ENCODE results near the gene ZSWIM8. TPM values are rescaled to one million over a fixed set of nuclear protein-coding genes. Genes with fewer than 3 reads are reported as not detected.
A peak's percentile ranks its signal among the peaks of the same experiment; 100 is the strongest.

The ZSWIM8 gene
- total RNA-seq, 1 experiment from 2014 or later: 59.8 TPM

DNA sequence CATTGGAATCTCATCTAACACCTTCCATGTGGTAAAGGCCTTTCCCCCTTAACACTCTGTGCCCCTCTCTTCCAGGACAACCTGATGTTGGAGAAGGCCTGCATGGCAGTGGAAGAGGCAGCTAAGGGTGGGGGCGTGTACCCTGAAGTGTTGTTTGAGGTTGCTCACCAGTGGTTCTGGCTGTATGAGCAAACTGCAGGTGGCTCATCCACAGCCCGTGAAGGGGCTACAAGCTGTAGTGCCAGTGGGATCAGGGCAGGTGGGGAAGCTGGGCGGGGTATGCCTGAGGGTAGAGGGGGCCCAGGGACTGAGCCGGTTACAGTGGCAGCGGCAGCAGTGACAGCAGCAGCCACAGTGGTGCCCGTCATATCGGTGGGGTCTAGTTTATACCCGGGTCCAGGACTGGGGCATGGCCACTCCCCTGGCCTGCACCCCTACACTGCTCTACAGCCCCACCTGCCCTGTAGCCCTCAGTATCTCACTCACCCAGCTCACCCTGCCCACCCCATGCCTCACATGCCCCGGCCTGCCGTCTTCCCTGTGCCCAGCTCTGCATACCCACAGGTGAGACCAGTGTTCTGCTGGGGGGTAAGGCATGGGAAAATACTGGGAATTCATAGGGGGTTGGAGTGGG is 13.6 kb downstream of the ZSWIM8 start:
- Histone ChIP-seq H3K36me3 (replicated peaks; ENCODE audit: control insufficient read depth, insufficient read depth, low read length) (peaks cover 29% of the 10 kb centered on the region), H3K27me3 (ENCODE audit: control insufficient read depth, insufficient read depth, low read length) (no peaks in the 10 kb centered on the region), H3K4me3 (ENCODE audit: insufficient read depth, low read depth, low read length) (no peak overlapping the region)
- no peak for DNase-seq

DNA sequence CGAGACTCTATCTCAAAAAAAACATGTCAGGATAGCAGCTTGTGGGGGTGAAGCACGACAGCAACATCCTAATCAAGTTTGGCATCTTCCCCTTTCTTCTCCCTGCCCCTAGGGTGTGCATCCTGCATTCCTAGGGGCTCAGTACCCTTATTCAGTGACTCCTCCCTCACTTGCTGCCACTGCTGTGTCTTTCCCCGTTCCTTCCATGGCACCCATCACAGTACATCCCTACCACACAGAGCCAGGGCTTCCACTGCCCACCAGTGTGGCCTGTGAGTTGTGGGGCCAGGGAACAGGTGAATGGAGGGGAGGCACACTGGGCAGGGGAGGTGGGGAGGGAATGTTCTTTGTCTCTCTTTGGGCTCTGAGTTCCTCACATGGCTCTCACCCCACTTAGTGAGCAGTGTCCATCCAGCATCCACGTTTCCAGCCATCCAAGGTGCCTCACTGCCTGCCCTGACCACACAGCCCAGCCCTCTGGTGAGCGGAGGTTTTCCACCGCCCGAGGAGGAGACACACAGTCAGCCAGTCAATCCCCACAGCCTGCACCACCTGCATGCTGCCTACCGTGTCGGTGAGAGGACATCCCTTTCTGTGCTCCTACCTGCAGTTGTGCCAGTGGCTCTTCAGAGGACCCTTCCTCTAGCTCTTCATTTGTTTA is 14.6 kb downstream of the ZSWIM8 start:
- no peak overlapping the region for H3K4me3 ChIP-seq (ENCODE audit: insufficient read depth, low read depth, low read length)
- DNase-seq: no peak
- H3K36me3 ChIP-seq (replicated peaks; ENCODE audit: control insufficient read depth, insufficient read depth, low read length): peaks cover 28% of the 10 kb centered on the region
- no peaks in the 10 kb centered on the region for H3K27me3 ChIP-seq (ENCODE audit: control insufficient read depth, insufficient read depth, low read length)

DNA sequence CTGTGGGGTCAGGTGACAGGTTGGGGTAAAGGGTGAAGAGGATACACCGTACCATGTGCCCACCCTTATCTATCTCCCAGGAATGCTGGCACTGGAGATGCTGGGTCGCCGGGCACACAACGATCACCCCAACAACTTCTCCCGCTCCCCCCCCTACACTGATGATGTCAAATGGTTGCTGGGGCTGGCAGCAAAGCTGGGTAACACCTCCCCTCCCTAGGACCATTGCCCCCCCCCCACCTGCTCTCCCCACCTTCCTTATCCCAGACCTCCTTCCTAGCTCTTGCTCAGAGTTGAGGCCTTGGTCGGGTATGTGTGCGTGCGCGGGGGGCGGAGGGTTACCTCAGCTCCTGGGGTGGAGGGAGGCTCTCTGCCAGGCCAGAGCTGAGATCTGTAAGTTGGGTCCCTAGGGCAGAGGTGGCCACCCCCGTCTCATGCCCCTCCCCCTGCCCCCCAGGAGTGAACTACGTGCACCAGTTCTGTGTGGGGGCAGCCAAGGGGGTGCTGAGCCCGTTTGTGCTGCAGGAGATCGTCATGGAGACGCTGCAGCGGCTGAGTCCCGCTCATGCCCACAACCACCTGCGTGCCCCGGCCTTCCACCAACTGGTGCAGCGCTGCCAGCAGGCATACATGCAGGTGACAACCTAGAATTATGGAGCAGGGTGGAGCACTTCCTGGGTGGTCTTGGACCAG is 15.3 kb downstream of the ZSWIM8 start:
- peak; percentile 46 for DNase-seq
- no peak overlapping the region for H3K4me3 ChIP-seq (ENCODE audit: insufficient read depth, low read depth, low read length)
- H3K36me3 ChIP-seq (replicated peaks; ENCODE audit: control insufficient read depth, insufficient read depth, low read length): peaks cover 31% of the 10 kb centered on the region
- no peaks in the 10 kb centered on the region for H3K27me3 ChIP-seq (ENCODE audit: control insufficient read depth, insufficient read depth, low read length)

DNA sequence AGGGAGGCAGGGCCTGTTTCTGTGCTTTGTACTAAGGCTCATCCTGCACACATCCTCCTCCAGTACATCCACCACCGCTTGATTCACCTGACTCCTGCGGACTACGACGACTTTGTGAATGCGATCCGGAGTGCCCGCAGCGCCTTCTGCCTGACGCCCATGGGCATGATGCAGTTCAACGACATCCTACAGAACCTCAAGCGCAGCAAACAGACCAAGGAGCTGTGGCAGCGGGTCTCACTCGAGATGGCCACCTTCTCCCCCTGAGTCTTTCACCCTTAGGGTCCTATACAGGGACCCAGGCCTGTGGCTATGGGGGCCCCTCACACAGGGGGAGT is 15.8 kb downstream of the ZSWIM8 start:
- H3K36me3 ChIP-seq (replicated peaks; ENCODE audit: control insufficient read depth, insufficient read depth, low read length): peaks cover 32% of the 10 kb centered on the region
- H3K4me3 ChIP-seq (ENCODE audit: insufficient read depth, low read depth, low read length): no peak overlapping the region
- H3K27me3 ChIP-seq (ENCODE audit: control insufficient read depth, insufficient read depth, low read length): no peaks in the 10 kb centered on the region
- DNase-seq: no peak

DNA sequence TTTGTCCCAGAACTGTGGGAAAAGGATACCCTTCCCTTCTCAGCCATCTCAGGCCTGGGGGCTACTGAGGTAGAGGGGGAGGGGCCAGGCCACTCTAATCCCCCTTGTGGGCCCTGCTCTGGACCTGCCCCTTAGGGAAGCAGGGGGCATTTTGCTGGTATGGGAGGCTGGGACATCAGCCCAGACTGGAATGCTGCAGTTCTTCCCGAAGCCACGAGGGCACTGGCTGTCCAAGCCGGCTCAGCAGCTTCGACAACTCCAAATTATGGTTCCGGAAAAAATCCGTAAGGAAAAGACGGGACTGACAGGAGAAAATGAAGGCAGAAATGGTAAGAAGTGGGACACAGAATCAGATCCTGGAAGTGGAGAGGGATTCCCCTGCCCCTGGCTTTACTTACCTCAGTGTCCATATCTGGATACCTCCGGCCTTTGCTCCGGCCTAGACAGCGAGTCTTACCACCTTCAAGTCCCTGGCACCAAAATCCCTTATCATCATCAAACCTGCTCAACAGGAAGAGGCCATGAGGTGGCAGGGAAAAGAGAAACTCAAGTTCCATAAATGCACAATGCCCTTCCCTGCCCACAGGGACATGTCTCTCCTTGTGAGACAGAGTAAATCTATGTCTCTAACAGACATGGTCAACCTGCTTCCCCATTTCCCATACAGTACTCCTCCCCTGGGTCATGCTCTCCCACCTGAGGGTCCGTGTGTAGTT is 17.0 kb downstream of the ZSWIM8 start:
- Histone ChIP-seq H3K27me3 (ENCODE audit: control insufficient read depth, insufficient read depth, low read length) (no peaks in the 10 kb centered on the region), H3K36me3 (replicated peaks; ENCODE audit: control insufficient read depth, insufficient read depth, low read length) (peaks cover 37% of the 10 kb centered on the region), H3K4me3 (ENCODE audit: insufficient read depth, low read depth, low read length) (no peak overlapping the region)
- DNase-seq: no peak

DNA sequence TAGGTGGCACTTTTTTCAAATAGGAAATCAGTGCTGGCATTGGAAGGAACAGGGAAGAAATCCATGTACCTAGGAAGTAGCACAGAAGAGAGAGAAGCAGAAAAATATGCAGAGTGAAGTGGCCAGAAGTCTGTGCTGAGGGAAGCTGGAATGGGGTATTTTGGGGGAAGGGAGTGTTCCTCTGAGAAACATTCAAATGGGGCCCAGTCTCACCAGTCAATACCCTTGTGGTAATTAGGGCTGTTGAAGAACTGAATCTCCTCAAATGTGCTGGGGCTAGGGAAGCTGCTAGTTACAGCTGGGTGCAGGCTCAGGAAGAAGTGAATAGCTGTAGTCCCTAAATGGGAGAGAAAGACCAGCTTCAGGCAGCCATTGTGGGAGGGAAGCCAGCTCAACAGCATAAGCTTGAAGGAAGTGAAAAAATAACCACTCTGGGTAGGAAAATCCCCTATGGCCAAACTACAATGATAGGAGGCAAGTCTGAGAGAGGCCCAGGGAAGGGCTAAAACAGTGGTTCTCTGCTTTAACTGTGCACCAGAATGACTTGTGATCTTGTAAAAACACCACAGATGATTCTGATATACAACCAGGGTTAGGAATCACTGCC is 18.4 kb downstream of the ZSWIM8 start:
- Histone ChIP-seq H3K4me3 (ENCODE audit: insufficient read depth, low read depth, low read length) (no peak overlapping the region), H3K27me3 (ENCODE audit: control insufficient read depth, insufficient read depth, low read length) (no peaks in the 10 kb centered on the region), H3K36me3 (replicated peaks; ENCODE audit: control insufficient read depth, insufficient read depth, low read length) (peaks cover 39% of the 10 kb centered on the region)
- no peak for DNase-seq

DNA sequence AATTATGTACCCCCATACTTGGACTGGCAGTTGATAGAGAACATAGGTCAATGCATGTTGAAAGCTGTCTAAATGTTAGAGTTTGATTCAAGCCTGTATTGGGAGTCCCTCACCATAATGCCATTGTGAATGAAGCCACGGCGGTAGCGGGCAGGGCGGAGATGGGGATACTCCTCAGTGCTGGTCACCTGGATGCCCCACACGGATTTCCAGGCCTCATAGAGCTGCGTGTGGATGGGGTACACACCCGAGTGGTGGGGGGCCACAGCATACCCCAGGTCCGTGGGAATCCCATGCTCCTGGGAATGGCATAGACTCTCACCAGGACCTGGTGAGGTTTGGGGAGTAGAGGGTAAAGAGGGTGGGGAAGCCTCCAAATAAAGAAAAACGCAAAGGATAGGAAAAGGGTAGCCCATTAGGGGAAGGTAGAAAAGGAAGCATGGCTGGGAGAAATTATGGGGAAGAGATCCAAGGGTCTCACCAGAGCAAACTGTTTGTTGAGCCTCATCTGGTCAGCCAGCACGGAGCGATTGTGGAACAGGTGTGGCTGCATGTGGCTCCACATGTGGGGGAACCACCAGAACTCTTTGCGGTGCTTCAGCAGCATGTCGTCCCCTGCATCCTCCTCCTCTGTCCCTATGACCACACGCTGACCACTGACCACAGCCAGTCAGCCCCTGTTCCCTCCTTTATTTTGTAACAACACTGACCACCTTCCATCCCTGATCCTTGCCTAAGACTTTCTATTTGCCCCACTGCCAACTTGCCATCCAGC is 21.0 kb downstream of the ZSWIM8 start:
- Histone ChIP-seq H3K4me3 (ENCODE audit: insufficient read depth, low read depth, low read length) (no peak overlapping the region), H3K36me3 (replicated peaks; ENCODE audit: control insufficient read depth, insufficient read depth, low read length) (peaks cover 31% of the 10 kb centered on the region), H3K27me3 (ENCODE audit: control insufficient read depth, insufficient read depth, low read length) (no peaks in the 10 kb centered on the region)
- no peak for DNase-seq

DNA sequence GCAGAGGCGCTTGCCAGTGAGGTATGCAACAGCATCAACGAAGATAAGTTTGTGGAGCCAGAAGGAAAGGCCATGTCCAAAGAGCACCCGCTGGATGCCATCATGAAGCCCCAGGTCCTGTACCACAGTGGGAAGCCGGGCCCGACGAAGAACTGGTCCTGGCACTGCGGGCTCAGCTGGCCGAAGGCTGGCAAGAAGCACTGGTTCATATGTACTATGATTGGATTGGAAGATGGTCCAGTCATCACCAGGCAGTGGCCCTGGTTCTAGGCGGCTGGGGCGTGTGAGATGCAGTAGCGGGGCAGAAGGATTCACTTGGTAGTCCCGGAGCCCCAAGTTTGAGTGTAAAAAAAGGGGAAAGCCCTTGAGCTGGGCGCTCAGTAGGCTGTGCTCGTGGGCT is 22.1 kb downstream of the ZSWIM8 start:
- DNase-seq: no peak
- Histone ChIP-seq H3K36me3 (replicated peaks; ENCODE audit: control insufficient read depth, insufficient read depth, low read length) (peaks cover 28% of the 10 kb centered on the region), H3K27me3 (ENCODE audit: control insufficient read depth, insufficient read depth, low read length) (no peaks in the 10 kb centered on the region), H3K4me3 (ENCODE audit: insufficient read depth, low read depth, low read length) (no peak overlapping the region)

DNA sequence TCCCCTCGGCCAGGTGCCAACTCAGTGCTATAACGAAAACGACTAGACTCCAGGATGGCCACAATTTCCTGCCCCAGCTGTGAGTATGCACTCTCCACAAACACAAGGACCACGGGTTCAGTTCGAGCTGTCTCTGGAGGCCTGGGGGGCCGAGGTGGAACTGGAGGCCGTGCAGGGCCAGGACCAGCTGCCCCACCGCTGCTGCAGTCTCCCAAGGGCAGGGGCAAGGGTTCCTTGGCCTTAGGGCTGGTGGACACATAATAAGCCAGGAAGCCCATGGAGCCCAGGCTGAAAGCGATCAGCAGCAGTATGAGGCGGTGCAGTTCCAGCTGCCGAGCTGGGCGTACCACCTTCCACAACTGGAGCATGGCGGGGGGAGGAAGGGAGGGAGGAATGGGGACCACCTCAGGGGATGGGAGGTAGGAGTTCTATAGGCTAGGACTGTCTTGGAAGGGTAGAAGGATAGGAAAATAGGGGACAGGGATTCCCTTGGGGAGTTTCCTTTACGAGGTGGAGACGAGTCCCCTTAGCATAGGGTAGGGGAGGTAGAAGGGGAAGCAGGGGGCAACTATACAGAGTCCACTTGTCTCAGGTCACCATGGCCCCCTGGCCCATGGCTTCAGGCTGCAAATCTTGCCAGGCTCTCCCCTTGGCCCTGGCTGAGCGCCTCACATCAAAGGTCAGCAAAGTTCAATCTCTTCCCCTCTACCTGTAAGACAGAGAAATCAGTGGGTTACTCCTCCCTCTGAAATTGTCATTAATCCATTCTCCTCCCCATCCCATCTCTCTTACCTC is 22.8 kb downstream of the ZSWIM8 start:
- DNase-seq: no peak
- no peak overlapping the region for H3K4me3 ChIP-seq (ENCODE audit: insufficient read depth, low read depth, low read length)
- no peaks in the 10 kb centered on the region for H3K27me3 ChIP-seq (ENCODE audit: control insufficient read depth, insufficient read depth, low read length)
- peaks cover 20% of the 10 kb centered on the region for H3K36me3 ChIP-seq (replicated peaks; ENCODE audit: control insufficient read depth, insufficient read depth, low read length)

DNA sequence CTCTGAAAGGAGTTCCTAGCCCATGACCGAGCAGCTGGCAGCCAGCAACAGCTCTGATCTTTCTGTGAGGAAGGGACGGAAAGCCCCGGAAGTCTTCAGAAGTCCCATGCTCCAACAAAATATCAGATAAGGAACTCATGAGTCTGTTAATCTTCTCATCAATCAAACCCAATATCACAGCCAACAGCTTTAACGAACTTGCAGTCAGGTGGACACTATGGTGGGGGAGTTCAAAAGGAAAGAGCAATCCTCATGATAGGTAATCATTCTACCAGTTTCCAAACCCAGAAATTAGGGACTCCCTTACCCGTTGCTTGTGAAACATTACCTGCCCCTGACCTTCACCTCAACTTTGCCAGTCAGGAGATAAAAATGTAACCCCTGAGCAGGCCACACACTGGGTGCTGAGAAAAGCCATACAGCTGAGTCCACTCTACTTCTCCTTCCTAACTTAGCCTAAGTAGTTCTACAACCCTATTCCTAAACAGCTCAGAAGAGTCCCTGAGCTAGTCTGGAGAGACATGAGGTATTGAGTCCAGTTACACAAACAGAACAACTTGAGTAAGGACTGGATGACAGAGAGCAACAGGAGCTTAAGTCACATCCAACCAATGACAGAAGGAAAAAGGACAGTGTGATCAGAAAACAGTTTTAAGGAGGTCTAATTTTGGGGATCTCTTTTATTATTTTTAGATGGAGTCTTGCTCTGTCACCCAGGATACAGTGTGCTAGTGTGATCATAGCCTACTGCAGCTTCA is 23.8 kb downstream of the ZSWIM8 start:
- Histone ChIP-seq H3K27me3 (ENCODE audit: control insufficient read depth, insufficient read depth, low read length) (no peaks in the 10 kb centered on the region), H3K4me3 (ENCODE audit: insufficient read depth, low read depth, low read length) (no peak overlapping the region), H3K36me3 (replicated peaks; ENCODE audit: control insufficient read depth, insufficient read depth, low read length) (peaks cover 17% of the 10 kb centered on the region)
- no peak for DNase-seq

DNA sequence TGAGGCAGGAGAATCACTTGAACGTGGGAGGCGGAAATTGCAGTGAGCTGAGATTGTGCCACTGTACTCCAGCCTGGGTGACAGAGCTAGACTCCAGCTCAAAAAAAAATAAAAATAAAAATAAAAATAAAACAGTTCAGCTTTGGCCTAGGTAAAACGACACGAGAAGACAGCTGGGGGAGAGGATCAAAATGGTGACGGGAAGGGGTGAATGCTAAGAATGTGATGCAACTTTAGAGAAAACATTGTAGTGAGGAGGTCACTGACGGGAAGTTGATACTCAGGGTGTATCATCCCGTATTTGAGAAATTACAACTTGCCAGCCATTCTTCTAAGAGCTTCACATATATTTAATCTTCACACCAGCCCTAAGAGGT is 24.9 kb downstream of the ZSWIM8 start:
- Histone ChIP-seq H3K27me3 (ENCODE audit: control insufficient read depth, insufficient read depth, low read length) (no peaks in the 10 kb centered on the region), H3K36me3 (replicated peaks; ENCODE audit: control insufficient read depth, insufficient read depth, low read length) (peaks cover 17% of the 10 kb centered on the region), H3K4me3 (ENCODE audit: insufficient read depth, low read depth, low read length) (no peak overlapping the region; the same call in 1 of the 2 replicates)
- DNase-seq: no peak

DNA sequence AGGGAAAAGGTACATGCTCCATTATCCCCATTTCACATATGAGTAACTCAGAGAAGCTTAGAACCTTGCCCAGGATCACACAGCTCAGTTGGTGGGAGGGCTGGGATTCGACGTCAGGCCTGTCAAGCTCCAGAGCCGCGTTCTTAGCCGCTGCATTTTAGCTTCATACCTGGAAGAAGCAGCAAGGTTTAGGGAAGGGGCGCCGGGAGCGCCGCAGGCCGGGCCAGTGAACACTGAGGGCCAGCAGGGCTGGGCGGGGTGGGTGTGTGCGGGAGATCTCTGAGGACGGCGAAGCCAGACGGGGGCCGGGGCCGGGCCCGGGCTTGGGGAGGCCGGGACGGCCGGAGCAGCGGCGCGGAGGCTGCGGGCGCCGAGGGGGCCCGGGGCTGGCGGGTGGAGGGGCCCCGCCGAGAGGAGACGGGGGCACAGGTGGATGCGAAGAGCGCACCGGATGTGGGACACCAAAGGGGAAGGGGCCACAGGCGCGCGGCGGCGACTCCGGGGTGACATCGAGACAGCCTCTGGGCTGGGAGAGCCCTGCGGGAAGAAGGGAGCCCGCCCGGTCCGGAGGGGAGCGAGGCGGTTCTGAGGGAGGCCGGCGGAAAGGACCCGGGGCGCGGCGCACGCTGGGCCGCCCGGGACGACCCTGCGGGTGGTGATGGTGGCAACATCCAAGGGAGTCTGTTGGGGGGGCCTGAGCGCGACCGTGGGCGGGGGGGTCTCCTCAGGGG is 25.5 kb downstream of the ZSWIM8 start:
- DNase-seq: peak; percentile 90
- H3K36me3 ChIP-seq (replicated peaks; ENCODE audit: control insufficient read depth, insufficient read depth, low read length): peaks cover 12% of the 10 kb centered on the region
- peak overlapping the region; percentile 80 for H3K4me3 ChIP-seq (ENCODE audit: insufficient read depth, low read depth, low read length)
- no peaks in the 10 kb centered on the region for H3K27me3 ChIP-seq (ENCODE audit: control insufficient read depth, insufficient read depth, low read length)
